GM21515 (cell line): Measurements from ENCODE around the gene PPP6R2.
"Not testable (repeated sequence)": the region's sequence is repeated elsewhere in the genome, so short reads cannot be mapped to it uniquely, and the experiment has no call there.

Source experiments
- ATAC-seq: cut with Tn5 transposase; IDR thresholded peaks from one replicate; pipeline ENCODE4 v1.9.1; 2021; ENCODE audit not compliant: unreplicated experiment

The PPP6R2 gene

DNA sequence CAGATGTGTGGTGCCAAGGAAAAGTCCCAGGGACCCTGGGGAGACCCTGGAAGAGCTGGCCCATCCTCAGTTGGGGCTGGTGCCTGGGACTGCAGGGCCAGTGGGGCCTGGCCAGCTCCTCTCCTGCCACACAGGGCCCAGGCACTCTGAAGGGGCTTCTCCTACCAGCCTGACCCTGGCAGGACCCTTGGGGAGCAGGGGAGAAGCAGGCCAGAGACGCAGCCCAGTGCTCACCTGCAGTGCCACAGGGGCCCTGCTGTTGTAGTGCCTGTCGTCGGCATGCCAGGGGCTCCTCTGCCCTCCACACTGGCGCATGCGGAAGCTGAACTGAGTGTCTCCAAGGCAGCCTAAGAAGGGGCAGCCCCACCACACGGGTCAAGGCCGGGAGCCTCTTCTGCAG is 25.5 kb upstream of the PPP6R2 start:
- ATAC-seq, result no peak

DNA sequence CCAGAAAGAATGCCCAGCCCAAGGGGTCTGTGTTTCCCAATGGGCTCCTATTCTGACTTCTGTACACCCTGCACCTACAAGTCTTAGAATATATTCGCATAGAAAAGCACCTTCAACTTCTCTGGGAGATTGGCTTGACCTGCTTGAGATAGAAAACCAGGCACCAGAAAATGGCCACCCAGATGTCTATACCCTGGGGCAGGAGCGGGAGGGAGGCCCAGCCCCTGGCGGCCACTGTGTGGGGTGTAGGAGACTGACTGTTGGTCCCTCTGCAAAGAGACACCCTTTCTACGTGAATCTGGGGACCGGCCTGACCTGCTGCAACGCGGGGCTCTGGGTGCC is 24.8 kb upstream of the PPP6R2 start:
- ATAC-seq, result no peak

DNA sequence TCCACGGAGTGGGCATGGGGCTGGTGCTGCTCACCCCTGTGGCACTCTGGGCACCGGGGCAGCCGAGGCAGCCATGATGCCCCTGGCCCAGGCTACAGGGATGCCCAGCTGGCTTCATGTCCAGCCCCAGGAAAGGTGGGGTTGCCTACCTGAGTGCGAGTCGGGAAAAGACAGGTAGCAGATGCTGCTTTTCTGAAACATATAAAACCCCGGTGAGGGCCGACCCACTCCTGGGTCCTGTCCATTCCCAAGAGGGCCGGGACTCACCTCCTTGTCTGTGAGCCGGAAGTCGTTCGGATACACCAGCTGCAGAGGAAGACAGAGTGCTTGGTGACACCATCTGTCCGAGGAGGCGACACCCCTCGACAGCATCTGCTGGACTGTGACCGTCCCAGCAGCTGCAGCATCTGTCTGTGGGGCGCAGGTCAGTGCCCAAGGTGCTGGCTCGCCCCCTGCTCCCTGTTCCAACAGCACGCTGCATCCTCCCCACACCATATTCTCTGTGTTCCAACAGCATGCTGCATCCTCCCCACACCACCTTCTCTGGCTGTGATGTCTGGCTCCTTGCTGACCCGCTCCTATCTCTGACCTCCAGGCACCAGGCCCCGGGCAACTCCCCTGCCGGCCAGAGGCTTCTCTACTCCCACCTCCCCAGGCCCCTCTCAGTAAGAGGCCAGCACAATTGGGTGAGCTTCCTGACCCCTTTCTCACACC is 24.3 kb upstream of the PPP6R2 start:
- no peak for ATAC-seq

DNA sequence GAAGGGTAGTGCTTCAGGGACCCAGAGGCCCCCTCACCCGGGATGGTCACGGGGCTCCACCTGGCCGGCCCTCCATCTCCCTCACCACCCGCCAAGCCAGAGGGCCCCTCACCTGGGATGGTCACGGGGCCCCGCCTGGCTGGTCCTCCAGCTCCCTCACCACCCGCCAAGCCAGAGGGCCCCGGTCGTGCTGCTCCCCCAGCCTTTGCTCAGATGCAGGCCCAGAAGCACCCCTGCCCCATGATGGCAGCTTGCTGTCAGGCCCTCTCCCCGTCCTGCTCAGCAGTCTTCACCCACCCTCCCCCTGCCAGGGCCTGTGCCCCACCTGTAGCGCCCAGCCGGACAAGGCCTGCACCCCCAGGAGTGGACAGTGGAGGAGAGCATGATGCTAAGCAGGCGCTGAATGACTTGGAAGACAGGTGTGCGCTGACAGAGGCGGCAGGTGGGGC is 23.6 kb upstream of the PPP6R2 start:
- no peak for ATAC-seq

DNA sequence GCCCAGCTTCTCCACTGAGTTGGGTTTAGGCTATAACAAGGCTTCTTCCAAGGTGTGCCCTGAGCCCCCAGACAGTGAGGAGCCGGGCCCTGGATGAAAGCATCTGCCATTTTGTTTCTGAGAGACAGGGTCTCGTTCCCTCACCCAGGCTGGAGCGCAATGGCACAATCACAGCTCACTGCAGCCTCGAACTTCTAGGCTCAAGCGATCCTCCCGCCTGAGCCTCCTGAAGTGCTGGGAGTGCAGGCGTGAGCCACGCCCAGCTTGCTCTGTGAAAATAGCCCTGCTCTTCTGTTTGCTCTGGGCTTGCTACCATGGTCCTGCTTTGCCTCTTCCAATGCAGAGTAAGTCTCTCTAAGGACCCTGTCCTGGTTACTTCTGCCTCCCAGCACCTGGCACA is 23.0 kb upstream of the PPP6R2 start:
- ATAC-seq, result no peak

DNA sequence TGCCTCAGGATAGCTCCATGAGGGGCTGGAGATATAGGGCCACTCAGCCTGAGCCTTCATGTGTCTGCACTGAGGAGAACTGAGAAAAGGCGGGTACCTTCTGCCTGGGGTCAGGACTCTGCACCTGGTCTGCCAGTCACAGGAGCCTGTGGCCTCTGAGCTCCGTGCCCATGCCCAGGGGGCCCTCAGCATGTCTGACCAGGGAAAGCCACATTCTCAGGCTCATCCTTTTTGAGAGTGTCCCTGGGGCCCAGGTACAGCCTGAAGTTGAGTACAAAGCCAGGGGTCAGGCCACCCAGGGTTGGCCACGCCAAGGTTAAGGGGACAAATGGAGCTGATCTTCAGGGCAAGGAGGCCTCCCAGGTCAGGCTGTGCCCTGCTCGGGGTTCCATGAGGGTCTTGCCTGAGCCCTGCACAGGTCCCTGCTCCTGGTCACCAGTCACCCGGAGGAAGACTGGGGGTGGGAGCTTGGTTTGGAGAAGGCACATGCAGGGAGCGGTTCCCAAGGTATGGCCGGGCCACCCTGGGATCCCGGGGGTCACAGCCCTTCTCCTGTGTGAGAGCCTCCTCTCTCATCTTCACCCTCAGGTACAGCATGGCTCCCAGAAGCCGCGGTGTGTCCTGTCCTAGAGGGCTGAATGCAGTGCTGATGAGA is 22.3 kb upstream of the PPP6R2 start:
- no peak for ATAC-seq

DNA sequence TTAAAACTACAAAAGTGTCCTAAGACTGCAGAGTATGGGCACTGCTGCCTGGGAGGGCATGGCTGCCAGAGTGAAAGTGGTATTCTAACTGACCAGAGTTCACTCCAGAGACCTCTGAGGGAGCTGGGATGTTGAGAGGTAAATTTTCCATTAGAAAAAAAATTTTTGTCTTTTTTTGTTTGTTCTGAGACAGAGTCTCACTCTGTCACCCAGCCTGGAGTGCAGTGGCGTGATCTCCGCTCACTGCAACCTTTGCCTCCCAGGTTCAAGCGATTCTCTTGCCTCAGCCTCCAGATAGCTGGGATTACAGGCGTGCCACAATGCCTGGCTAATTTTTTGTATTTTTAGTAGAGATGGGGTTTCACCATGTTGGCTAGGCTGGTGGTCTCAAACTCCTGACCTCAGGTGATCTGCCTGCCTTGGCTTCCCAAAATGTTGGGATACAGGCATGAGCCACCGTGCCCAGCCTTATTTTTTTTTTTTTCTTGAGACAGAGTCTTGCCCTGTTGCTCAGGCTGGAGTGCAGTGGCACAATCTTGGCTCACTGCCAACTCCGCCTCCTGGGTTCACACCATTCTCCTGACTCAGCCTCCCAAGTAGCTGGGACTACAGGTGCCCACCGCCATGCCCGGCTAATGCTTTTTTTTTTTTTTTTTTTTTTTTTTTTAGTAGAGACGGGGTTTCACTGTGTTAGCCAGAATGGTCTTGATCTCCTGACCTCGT is 20.6 kb upstream of the PPP6R2 start:
- ATAC-seq, result not testable (repeated sequence)

DNA sequence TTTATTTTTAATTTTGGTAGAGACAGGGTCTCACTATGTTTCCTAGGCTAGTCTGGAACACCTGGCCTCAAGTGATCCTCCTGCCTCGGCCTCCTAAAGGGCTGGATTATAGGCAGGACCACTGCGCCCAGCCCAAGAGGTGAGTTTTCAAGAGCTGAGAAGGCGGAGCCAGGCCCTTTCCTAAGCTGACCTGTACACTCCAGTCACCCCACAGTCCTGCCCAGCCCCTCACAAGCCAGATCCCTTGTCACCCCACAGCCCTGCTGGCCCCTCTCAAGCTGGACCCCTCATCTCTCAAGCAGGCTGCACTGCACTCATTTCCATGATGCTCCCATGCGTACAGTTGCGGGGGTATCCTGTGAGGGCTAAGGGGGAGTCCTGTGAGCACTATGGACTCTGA is 19.2 kb upstream of the PPP6R2 start:
- ATAC-seq, result no peak

DNA sequence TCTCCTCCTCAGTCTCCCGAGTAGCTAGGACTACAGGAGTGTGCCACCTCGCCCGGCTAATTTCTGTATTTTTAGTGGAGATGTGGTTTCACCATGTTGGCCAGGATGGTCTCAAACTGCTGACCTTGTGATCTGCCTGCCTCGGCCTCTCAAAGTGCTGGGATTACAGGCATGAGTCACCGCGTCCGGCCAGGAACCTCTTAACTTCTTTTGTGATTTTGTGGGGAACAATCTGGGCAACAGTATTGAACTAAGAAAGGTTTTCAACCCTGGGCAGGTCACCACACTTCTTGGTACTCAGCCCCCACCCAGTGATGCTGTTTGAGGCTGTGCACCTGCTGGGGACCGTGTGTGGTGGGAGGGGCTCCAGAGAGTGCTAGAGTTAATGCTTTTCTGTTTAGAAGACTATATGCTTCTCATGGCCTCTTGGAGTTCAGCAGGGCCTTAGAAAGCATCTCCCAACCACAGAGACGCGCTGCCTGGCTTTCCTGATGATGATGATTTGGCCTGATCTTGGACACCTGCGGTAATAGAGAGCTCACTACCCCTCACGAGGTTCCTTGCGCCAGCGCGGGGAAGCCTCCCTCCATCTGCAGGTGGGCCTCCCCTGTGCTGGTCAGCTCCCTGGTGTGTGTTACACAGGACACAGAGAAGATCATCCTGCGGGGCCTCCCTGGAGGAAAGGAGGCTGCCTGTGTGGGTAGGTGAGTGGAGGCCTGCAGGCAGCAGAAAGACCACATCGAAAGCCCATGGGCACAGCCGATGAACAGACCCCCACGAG is 17.5 kb upstream of the PPP6R2 start:
- no peak for ATAC-seq

DNA sequence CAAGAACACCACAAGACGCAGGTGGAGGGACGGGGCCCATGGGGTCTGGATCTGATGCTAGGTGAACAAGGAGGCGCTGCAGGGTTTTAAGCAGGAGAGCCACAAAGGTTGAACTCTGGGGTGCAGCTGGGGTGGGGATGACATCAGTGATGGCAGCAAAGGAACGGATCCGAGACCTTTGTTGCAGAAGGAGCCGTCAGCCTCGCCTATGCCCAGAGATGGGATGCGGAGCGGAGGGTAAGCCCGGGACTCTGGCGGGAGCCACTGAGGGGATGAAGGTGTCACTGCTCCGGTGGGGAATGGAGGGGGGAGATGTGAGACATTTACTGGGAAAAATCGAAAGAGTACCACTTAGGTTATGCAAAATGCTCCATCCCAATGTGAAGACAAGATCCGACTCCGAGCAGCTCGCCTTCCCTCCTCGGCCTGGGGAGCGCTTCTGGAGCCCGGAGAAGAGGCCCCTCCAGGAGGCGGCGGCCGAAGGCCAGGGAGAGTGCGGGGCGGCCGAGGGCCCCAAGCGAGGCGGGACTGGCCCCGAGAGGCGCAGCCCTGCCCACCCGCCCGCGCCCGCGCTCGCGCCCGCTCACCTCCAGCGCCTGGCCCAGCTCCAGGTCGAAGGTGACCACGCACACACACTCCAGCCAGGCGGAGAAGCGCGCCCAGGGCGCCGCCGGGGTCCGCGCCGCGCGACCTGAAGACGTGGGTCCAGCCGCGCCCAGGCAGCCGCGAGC is 16.7 kb upstream of the PPP6R2 start:
- ATAC-seq, result peak; percentile 5

DNA sequence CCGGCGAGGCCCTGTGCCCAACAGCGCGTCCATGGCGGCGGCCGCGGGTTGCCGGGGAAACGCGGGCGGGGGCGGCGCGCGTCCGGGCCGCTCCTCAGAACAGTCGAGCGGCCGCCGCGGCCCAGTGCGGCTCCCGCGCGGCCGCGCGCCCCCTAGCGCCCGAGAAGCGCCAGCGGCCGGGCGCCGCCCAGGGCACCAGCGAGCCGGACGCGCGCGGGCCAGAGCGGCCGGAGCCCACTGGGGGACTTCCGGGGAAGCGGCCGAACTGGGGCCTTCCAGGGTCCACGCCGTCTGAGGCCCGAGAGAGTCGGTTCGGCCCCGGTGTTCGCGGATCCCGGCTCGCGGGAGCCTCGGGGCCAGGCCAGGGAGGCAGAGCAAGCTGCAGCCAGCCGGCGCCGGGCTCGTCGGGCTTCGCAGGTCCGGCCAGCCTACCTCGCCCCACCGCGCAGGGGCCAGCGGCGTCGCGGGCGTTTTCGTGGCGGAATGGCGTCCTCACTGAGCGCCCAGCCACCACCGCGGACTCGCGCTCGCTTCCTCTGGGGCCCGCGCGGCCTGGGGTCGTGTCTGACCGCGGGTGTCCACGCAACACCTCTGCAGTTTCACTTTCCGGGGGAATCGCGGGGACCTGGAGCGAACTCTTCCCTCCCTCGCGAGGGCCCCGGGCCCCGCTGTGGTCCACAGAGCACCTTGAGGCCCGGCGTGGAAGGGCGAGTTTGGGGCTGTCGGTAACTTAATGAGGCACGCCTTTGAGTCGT is 16.0 kb upstream of the PPP6R2 start, which contains the start of gene DENND6B:
DENND6B (minus strand) TSS at position 57 of the 755 bp plus-strand sequence; CDS start at position 33, 24 bp downstream.
- ATAC-seq, result peak; percentile 75

DNA sequence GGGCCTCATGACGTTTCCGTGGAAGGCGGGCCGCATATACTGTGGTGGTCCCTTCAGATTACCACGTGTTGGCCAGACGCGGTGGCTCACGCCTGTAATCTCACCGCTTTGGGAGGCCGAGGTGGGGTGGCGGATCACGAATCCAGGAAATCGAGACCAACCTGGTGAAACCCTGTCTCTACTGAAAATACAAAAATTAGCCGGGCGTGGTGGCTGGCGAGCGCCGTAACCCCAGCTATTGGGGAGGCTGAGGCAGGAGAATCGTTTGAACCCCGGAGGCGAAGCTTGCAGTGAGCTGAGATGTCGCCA is 15.5 kb upstream of the PPP6R2 start:
- ATAC-seq, result no peak

DNA sequence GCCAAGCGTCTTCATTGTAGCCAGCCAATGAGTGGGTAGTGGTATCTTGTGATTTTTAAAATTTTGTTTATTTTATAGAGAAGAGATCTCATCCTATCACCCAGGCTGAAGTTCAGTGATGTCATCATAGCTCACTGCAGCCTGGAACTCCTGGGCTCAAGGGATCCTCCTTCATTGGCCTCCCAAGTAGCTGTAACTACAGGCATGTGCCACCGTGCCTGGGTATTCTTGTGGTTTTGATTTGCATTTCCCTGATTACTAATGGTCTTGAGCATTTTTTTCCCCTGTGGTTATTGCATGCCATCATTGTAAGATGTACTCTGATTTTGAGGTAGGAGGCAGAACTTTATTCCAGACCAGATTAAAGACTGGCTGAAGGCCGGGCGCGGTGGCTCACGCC is 13.9 kb upstream of the PPP6R2 start:
- no peak for ATAC-seq

DNA sequence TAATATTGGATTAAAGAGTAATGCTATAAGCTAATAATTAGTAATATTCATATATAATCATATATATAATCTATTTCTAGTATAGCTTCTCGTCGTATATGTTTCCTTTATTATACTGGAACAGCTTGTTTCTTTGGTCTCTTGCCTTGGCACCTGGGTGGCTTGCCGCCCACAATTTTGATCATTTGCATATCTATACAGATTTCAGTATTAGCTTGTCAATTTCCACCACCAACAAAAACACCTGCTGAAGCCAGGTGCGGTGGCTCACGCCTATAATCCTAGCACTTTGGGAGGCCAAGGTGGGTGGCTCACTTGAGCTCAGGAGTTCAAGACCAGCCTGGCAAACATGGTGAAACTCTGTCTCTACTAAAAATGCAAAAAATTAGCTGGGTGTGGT is 8.7 kb upstream of the PPP6R2 start:
- ATAC-seq, result not testable (repeated sequence)

DNA sequence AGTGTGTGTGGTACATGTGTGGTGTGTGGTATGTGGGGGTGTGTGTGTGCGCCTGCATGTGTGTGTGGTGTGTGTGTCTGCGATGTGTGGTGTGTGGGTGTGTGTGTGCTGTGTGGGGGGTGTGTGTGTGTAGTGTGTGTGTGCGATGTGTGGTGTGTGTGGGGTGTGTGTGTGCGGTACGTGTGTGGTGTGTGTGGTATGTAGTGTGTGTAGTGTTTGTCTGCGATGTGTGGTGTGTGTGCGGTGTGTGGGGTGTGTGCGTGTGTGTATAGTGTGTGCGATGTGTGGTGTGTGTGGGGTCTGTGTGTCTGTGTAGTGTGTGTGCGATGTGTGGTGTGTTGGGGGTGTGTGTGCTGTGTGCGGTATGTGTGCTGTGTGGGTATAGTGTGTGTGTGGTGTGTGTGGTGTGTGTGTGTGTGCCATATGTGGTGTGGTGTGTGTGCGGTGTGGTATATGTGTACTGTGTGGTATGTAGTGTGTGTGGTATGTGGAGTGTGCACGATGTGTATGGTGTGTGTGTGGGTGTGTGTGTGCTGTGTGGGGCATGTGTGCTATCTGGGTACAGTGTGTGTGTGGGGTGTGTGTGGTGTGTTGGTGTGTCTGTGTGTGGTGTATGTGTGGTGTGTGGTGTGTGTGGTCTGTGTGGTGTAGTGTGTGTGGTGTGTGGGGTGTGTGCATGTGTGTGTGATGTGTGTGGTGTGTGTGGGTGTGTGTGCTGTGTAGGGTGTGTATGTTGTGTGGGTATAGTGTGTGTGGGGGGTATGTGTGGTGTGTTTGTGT is 5.7 kb upstream of the PPP6R2 start:
- no peak for ATAC-seq

DNA sequence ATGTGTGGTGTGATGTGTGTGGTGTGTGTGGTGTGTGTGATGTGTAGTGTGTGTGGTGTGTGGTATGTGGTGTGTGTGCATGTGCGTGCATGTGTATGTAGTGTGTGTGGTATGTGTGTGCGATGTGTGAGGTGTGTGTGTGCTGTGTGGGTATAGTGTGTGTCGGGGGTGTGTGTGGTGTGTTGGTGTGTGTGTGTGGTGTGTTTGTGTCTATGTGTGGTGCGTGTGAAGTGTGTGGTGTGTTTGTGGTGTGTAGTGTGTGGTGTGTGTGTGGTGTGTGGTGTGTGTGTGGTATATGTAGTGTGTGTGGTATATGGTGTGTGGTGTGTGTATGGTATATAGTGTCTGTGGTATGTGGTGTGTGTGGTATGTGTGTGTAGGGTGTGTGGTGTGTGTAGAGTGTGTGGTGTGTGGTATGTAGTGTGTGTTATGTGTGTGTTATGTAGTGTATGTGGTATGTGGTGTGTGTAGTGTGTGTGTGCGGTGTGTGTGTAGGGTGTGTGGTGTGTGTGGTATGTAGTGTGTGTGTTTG is 5.0 kb upstream of the PPP6R2 start:
- no peak for ATAC-seq

DNA sequence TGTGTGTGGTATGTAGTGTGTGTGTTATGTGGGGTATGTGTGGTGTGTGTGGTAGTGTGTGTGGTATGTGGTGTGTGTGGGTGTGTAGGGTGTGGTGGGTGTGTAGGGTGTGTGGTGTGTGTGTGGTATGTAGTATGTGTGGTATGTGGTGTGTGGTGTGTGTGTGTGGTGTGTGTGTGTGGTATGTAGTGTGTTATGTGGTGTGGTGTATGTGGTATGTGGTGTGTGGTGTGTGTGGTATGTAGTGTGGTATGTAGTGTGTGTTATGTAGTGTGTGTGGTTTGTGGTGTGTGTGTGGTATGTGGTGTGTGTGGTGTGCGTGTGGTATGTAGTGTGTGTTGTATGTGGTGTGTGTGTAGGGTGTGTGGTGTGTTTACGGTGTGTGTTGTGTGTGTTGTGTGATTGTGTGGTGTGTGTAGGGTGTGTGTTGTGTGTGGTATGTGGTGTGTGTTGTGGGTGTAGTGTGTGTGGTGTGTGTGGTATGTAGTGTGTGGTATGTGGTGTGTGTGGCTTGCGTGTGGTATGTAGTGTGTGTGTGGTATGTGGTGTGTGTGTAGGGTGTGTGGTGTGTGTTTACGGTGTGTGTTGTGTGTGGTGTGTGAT is 4.2 kb upstream of the PPP6R2 start:
- ATAC-seq, result no peak

DNA sequence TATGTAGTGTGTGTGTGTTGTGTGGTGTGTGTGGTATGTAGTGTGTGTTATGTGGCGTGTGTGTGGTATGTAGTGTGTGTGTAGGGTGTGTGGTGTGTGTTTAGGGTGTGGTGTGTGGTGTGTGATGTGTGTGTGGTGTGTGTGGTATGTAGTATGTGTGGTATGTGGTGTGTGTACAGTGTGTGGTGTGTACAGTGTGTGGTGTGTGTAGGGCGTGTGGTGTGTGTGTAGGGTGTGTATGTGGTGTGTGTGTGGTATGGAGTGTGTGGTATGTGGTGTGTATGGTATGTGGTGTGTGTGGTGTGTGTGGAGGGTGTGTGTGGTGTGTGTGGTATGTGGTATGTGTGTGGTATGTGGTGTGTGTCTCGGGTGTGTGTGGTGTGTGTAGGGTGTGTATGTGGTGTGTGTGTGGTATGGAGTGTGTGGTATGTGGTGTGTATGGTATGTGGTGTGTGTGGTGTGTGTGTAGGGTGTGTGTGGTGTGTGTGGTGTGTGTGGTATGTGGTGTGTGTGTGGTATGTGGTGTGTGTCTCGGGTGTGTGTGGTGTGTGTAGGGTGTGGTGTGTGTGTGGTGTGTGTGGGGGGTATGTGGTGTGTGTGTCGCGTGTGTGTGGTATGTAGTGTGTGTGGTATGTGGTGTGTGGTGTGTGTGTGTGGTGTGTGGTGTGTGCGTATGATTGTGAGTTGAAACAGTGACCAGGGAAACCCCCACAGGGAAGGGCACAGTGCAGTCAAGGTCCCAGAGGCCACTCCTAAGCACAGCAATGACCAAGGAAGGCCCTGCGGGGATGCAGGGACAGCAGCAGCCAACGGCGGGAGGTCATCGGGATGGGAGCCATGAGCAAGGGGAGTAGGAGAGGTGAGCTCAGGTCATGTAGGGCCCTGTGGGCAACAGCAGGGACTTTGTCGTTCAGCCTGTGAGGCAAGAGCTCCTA is 2.9 kb upstream of the PPP6R2 start:
- no peak for ATAC-seq
